Thymus (tissue), 11 donors: ENCODE results near the gene WDR82. TPM values are rescaled to one million over a fixed set of nuclear protein-coding genes. Genes with fewer than 3 reads are reported as not detected.

Source experiments
- DNase-seq, 9 donors: peaks; one replicate each; pipeline ENCODE4 v3.0.0-alpha.2; 2013; ENCODE audit warnings: low spot score in 9 of 9, low read depth in 6 of 9, missing footprints in 1 of 9
- H3K27ac ChIP-seq, 2 donors: one replicate each; pipeline ENCODE4 v1.5.1; 2013; ENCODE audit warnings: control low read depth in 1 of 2, low read depth in 1 of 2, low read length in 1 of 2, mild to moderate bottlenecking in 1 of 2, moderate library complexity in 1 of 2
- H3K27me3 ChIP-seq, 2 donors: one replicate each; pipeline ENCODE4 v1.5.1; 2013; ENCODE audit warnings: low read length in 1 of 2; ENCODE audit not compliant: control insufficient read depth in 2 of 2, insufficient read depth in 1 of 2
- H3K36me3 ChIP-seq, 2 donors: one replicate each; pipeline ENCODE4 v1.5.1; 2013; ENCODE audit warnings: low read length in 1 of 2, mild to moderate bottlenecking in 1 of 2, moderate library complexity in 1 of 2; ENCODE audit not compliant: control insufficient read depth in 2 of 2, insufficient read depth in 2 of 2
- H3K4me1 ChIP-seq, 2 donors: one replicate each; pipeline ENCODE4 v1.5.1; 2013; ENCODE audit warnings: low read length in 2 of 2; ENCODE audit not compliant: control insufficient read depth in 2 of 2, insufficient read depth in 2 of 2
- H3K4me3 ChIP-seq, 2 donors: one replicate each; pipeline ENCODE4 v1.5.1; 2013; ENCODE audit warnings: low read length in 2 of 2, control low read depth in 1 of 2, mild to moderate bottlenecking in 1 of 2
- H3K9me3 ChIP-seq, 2 donors: one replicate each; pipeline ENCODE4 v1.5.1; 2013; ENCODE audit warnings: low read length in 1 of 2, mild to moderate bottlenecking in 1 of 2; ENCODE audit not compliant: control insufficient read depth in 2 of 2, insufficient read depth in 1 of 2
- WGBS: extraction: QIAGEN DNeasy Blood & Tissue Kit; methylation state at CpG from one replicate; pipeline ENCODE4 v1.1.7; 2013; 5-methylcytosine and 5-hydroxymethylcytosine counted together
- polyA plus RNA-seq: library from polyadenylated mRNA; stranded (reverse); fragments of 200-250 nt; gene quantifications from one replicate; pipeline ENCODE4 v1.2.3, GENCODE V29; 2013
- total RNA-seq: library from RNA; stranded (reverse); fragments of 120-200 nt; gene quantifications from one replicate; pipeline ENCODE4 v1.2.4, GENCODE V29; 2013
- donor health status: healthy.

The WDR82 gene
- total and polyA plus RNA-seq, 2 donors = 47.4 to 60.5 TPM

- 97% methylated on average over 7 of the region's 7 CpGs for WGBS
- DNase-seq = no peak
- H3K9me3 ChIP-seq = peaks cover 0 to 6% of the 10 kb centered on the region in 2 donors
- peak overlapping the region in 1 of 2 donors; percentile 15 for H3K27ac ChIP-seq
- peaks cover 0 to 10% of the 10 kb centered on the region in 2 donors for H3K27me3 ChIP-seq
- H3K4me1 ChIP-seq = peaks cover 14 to 64% of the 10 kb centered on the region in 2 donors
- H3K36me3 ChIP-seq = peaks cover 38 to 50% of the 10 kb centered on the region in 2 donors
- peak overlapping the region; percentile 54 to 66 for H3K4me3 ChIP-seq
Measured at GRCh38 chr3:52247409-52248164, 30.9 kb downstream of the WDR82 start.

- Histone ChIP-seq H3K27me3 (peaks cover 0 to 10% of the 10 kb centered on the region in 2 donors), H3K4me3 (peak overlapping the region; percentile 54 to 66), H3K36me3 (peaks cover 38 to 44% of the 10 kb centered on the region in 2 donors), H3K27ac (peak overlapping the region; percentile 65 to 78), H3K4me1 (peaks cover 11 to 58% of the 10 kb centered on the region in 2 donors), H3K9me3 (peaks cover 0 to 6% of the 10 kb centered on the region in 2 donors)
- DNase-seq = no peak
- 95% methylated on average over 14 of the region's 14 CpGs for WGBS
Measured at GRCh38 chr3:52246728-52247408, 31.6 kb downstream of the WDR82 start.

GRCh38 chr3:52246264-52246620 is 32.2 kb downstream of the WDR82 start:
- Histone ChIP-seq H3K4me1 (peaks cover 11 to 61% of the 10 kb centered on the region in 2 donors), H3K4me3 (peak overlapping the region; percentile 54 to 66), H3K27me3 (peaks cover 0 to 10% of the 10 kb centered on the region in 2 donors), H3K9me3 (peaks cover 0 to 6% of the 10 kb centered on the region in 2 donors), H3K27ac (peak overlapping the region; percentile 65 to 95), H3K36me3 (peaks cover 36 to 37% of the 10 kb centered on the region in 2 donors)
- 77% methylated on average over 8 of the region's 8 CpGs for WGBS
- no peak for DNase-seq

DNA sequence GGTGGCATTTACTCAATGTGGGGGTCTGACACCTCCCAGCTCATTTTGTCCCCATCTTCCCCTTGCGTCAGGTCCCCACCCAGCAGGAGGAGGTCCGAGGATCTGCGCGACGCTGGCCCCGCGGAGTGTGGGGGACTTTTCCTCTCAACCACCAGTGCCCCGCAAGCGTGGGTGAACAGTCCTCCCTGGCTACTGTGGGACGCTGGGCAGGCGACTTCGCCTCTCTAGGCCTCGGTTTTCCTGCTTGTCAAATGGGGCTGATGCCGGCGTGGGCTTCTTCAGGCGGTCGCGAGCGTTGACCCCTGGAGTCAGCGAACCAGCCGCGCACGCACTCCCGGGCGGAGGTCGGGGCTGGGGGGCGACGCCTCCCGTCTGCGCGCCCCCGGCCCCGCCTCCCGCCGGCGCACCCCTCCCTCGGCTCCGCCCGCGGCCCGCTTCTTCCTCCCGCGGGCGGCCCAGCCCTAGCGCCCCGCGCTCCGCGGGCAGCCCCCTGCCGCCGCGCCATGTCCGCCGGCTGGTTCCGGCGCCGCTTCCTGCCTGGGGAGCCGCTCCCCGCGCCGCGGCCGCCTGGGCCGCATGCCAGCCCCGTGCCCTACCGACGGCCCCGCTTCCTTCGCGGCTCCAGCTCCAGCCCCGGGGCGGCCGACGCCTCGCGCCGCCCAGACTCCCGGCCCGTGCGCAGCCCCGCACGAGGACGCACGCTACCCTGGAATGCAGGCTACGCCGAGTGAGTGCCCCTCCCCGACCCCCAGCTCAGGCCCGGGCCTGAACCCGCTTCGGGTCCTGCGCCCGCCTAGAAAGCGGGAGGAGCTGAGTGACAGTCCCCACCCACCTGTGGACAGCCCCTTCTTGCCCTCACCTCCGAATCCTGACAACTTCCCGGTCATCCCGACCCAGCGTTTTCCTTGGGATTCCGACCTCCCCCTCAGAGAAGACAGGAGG is 32.9 kb downstream of the WDR82 start, which contains the start of gene PPM1M:
Gene PPM1M, plus strand, starts transcription at position 438 of the 942 bp plus-strand sequence. Its CDS starts 66 bp downstream, at position 504.
- 4% methylated on average over 98 of the region's 98 CpGs for WGBS
- H3K4me1 ChIP-seq = peaks cover 16 to 61% of the 10 kb centered on the region in 2 donors

DNA sequence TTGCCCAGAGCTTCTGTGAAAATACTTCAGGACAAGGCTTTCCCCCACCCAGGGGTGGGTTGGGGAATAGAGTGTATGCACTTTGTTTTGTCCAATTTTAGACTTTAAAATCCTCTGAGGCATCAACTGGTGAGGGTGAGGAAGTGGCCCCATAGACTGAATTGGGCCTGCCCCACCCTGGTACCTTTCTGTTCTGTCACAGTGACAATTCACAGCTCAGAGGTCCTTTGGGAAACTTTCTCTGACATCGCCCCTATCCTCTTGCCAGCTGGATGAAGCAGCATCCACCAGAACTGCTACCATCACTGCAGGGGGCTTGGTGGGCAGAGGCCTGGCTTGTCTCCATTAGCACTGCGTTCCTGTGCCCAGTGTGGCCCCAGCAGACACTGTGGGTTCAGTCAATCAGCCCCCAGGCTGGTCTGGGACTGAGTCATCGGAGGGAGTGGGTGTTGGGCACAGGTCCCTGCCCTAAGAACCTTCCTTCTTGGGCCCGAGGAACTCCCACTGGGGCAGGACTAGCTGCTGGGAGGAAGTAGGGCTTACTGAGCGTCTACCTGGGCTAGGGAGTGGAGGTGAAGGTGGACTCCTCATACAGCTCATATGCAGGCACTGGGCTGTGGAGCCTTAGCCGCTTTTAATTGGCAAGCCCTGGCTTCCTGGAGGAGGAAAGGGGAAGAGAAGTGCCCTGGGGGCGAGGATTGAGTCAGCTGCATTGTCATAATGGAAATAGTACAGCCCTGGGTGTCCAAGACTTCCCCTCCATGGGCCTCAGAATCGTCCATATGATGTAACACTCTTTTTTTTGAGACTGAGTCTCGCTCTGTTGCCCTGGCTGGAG is 34.4 kb downstream of the WDR82 start:
- Histone ChIP-seq H3K4me3 (no peak overlapping the region), H3K36me3 (peaks cover 16 to 18% of the 10 kb centered on the region in 2 donors), H3K27me3 (peaks cover 0 to 10% of the 10 kb centered on the region in 2 donors), H3K4me1 (peaks cover 26 to 64% of the 10 kb centered on the region in 2 donors), H3K9me3 (peaks cover 0 to 6% of the 10 kb centered on the region in 2 donors), H3K27ac (peak overlapping the region in 1 of 2 donors; percentile 33)
- DNase-seq = no peak
- 83% methylated on average over 9 of the region's 9 CpGs for WGBS

More for the DNA sequence above, 32.9 kb downstream of the WDR82 start, which contains the start of gene PPM1M:
- peaks cover 31 to 32% of the 10 kb centered on the region in 2 donors for H3K36me3 ChIP-seq
- H3K4me3 ChIP-seq = peak within 1 kb of the TSS; percentile 61 to 66
- H3K27ac ChIP-seq = peak within 1 kb of the TSS; percentile 66 to 95
- H3K27me3 ChIP-seq = peaks cover 0 to 10% of the 10 kb centered on the region in 2 donors
- H3K9me3 ChIP-seq = peaks cover 0 to 6% of the 10 kb centered on the region in 2 donors
- peak in 2 of 9 donors; percentile 51 to 70 for DNase-seq

- H3K27me3 ChIP-seq = peaks cover 0 to 10% of the 10 kb centered on the region in 2 donors
- H3K27ac ChIP-seq = no peak overlapping the region
- 100% methylated on average over 1 of the region's 1 CpG for WGBS
- no peak overlapping the region for H3K4me3 ChIP-seq
- H3K36me3 ChIP-seq = no peaks in the 10 kb centered on the region
- DNase-seq = no peak
- H3K4me1 ChIP-seq = peaks cover 35 to 73% of the 10 kb centered on the region in 2 donors
- H3K9me3 ChIP-seq = peaks cover 0 to 6% of the 10 kb centered on the region in 2 donors
Measured at GRCh38 chr3:52242039-52242438, 36.4 kb downstream of the WDR82 start.

DNA sequence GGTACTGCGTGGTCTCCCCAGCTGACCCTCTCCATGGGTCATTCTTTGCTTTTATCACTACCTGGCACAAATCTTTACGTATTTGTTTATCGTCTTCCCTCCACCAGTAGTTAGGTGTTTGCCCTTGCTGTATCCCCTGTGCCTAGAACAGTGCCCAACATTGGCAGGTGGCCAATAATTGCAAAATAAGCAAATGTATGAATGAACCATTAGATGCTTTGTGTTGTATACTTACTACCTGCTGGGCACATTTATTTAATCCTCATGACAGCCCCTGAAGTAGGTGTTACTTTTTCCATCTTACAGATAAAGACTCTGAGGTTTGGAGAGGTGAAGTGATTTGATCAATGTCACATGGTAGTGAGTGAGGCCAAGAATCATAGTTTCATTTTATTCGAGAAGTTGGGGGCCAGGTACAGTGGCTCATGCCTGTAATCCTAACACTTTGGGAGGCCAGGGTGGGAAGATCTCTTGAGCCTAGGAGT is 37.5 kb downstream of the WDR82 start:
- H3K27ac ChIP-seq = peak overlapping the region in 1 of 2 donors; percentile 97
- peaks cover 0 to 6% of the 10 kb centered on the region in 2 donors for H3K9me3 ChIP-seq
- WGBS = 97% methylated on average over 4 of the region's 4 CpGs
- H3K4me3 ChIP-seq = no peak overlapping the region
- peaks cover 0 to 8% of the 10 kb centered on the region in 2 donors for H3K27me3 ChIP-seq
- peaks cover 2 to 6% of the 10 kb centered on the region in 2 donors for H3K36me3 ChIP-seq
- H3K4me1 ChIP-seq = peaks cover 37 to 71% of the 10 kb centered on the region in 2 donors
- no peak for DNase-seq
